Measurements from ENCODE around the gene SYNDIG1L. TPM values are rescaled to one million over a fixed set of nuclear protein-coding genes. Genes with fewer than 3 reads are reported as not detected.

The SYNDIG1L gene
- total RNA-seq, 1 donor from 2014 or later: 6.9 TPM

DNA sequence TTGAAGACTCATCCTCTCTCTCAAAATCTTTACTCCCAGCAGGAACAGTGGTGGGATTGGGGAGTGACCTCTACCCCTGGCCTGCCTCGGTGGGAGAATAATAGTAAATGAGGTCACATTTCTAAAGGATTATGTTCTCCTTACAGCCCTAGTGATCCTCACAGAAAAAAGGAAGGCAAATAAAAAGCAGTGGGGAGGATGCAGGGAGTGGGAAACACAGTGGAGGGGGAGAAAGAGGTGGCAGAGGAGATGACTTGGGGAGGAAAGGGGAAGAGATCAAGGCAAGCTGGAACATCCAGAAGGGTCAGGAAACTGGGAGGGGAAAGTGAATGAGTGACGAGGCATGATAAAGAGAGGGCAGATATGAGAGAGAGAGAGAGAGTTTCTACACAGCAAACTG, 8.3 kb upstream of the SYNDIG1L start:
- DNase-seq (ENCODE audit: low spot score in 2 of 2) (no peak), FAIRE-seq (no peak)

DNA sequence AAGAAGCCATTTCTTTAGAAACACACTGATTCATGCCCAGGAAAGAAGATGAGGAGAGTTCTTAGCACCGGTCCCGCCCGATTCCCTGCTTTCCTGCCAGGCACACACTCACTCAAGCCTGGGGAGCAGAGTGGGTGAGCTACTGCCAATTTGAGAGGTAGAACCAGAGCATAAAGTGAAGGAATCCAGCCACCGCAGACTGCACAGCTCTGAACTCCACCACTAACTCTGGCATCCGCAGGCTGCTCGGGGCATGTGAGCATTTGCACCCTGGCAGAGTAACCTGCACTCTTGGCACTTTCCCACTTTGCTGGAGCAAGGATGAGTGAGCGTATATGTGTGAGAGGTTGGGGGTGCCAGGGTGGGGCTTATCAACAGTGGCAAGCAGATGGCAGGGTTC, 4.0 kb upstream of the SYNDIG1L start:
- no peak for FAIRE-seq

DNA sequence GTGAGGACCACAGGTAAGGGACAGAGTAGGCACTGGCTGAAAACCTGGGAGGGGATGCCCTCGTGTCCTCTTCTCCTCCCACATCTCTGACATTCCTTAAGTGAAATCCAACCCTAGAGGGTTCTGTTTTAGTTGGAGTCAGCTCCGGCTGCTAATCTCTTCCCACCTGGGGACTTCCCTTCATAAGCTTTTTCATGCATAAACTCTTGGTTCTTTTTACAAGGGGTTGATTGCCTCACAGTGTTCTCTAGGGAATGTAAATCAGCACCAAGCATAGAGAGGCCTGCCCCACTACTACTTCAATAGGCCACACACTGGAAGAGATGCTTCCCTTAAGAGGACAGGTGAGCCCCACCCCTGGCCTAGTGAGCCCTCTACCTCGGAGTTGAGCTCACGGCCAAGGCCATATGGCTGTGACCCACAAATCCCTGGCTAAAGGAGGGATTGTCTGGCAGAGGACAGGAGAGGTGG, 3.2 kb upstream of the SYNDIG1L start:
- no peak for FAIRE-seq
- no peak for DNase-seq (ENCODE audit: low spot score in 2 of 2)

More for the DNA sequence above, 4.0 kb upstream of the SYNDIG1L start:
- no peak for DNase-seq (ENCODE audit: low spot score in 2 of 2)

DNA sequence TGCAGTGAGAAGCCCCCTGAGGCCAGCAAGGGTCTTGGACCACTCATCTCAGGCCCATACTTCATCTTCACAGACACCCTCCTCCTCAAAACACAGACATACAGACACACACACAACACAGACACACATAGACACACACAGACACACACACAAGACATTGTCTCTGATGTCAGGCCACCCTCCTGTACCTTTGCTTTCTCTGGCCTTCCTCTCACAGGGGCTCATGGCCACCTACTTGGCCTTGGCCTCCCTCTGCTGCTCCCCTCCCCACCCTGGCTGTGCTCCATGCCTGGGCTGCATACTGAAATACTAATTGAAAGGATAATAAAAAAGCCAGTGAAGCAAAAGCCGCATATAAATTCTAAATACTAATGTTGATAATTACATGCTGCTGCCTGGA, 1.6 kb upstream of the SYNDIG1L start:
- FAIRE-seq (no peak), DNase-seq (ENCODE audit: low spot score in 2 of 2) (no peak)

DNA sequence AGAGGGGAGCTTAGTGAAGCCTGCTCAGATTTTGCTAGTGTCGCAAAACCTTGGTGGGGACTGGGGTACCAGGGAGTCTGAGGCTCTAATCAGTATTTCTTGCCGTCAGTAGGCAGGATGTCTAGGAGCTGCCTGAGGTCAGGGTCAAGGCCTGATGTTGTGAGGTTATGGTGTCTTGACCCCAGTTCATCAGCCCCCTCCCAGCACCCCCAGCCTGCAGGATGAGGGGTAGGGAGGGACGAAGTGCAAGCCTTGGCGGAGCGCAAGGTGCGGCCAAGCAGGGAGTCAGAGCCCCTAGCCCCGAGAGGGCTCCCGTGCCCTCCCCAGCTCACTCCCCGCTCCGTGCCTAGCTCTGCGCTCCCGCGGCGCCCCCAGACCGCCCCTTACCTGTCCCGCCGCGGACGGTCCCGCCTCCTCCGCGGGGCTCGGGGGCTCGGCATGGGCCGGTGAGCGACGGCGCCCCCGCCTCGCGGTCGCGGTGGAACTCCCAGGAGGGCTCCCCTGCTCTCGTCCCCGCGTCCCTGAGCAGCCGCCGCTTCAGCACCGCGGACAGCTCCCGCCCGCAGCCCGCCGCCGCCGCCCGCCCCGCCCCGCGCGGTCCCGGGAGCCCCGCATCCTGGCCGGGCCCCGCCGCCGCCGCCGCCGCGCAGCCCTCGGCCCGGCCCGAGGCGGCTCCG, 347 bp downstream of the SYNDIG1L start:
- DNase-seq (ENCODE audit: low spot score in 2 of 2): peak; percentile 80 to 82
- FAIRE-seq: no peak

DNA sequence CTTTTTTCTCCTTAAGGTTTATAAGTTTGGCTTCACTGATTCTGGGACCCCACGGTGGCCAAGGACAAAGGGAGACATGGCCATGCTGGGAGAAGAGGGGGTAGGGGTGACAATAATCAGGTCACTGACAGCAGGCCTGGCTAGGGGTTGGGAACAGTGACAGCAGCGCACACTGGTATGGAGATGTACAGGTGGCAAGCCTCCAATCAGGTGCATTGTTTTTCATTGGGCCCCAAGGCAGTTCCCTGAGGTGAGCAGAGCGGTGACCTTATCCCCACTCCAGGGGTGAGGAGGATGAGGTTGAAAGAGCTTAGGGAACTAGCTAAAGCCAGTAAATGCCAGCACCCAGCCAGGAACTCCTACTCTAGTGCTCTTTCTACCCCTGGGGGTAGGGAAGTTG, 1.4 kb downstream of the SYNDIG1L start:
- DNase-seq (ENCODE audit: low spot score in 2 of 2) (no peak), FAIRE-seq (no peak)

DNA sequence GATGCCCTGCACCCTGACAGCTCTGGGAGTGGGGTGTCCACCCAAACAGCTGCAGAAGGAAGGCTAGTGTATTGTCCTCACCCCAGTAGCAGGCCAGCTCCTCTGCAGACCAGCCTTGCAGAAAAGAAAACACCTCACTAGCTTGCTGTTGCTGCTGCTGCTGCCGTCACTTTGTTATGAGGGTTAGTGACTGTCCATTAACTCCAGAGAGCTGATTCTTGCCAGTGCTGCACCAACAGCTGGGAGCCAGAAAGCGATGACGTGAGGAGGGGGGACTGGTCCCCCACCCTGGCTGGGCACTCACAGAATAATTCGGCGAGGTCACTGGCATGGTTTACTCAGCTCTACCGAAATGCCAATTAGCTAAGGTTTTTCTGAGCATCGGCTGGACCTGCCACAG, 2.8 kb downstream of the SYNDIG1L start:
- DNase-seq (ENCODE audit: low spot score in 2 of 2): no peak
- no peak for FAIRE-seq

DNA sequence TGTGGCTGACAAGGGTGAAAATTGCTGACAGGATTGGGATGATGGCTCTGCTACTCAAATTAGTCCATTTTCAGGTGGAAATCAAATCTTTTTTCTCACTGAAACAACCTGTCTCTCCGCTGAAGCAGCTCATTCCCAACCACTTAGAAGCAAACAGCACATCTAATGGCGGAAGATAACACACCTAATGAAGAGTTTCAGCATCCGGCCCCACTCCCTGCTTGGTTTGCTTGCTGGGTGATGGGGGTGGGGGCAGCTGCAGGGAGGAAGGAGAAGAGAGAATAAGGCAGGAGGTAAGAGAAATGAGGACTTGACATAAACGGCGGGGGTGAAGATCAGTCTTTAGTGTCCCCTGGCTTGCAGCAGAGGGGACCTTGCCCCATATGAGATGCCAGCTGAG, 4.0 kb downstream of the SYNDIG1L start:
- DNase-seq (ENCODE audit: low spot score in 2 of 2) (no peak), FAIRE-seq (no peak)

DNA sequence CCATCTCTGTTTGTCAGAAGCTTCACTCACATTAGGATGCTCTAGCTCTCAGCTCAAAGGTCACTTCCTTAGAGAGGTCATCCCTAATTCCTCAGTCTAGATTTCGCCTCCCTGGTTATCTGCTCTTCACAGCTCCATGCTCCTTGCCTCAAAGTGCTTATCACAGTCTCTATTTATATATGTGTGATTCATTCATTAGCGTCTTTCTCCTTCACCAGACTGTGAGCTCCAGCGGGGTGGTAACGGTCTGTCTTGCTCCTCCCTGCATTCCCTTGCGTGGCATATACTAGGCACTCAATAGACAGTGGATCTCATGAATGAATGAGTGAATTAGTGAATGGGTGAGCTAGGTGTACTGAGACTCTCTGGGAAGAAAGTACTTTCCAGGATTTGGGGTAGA, 6.9 kb downstream of the SYNDIG1L start:
- no peak for FAIRE-seq
- no peak for DNase-seq (ENCODE audit: low spot score in 2 of 2)

DNA sequence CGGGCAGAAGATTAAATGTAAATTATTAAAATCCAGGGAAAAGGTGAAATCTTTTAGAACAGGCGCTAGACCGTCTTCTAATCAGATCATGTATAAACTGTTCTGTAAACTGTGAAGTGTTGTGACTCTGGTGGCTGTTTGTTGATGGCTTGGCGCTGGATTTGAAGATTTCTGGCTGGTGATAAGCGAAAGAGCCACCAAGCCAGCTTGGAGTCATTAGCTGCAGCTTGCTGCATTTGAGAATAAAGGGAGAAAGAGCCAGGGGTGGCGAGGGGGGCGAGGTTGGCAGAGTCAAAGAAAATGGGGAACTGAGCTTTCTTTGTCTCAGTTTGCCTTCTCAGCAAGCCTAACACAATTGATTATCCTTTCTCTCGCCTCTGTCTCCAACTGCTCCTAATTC, 8.0 kb downstream of the SYNDIG1L start:
- FAIRE-seq: no peak
- no peak for DNase-seq (ENCODE audit: low spot score in 2 of 2)

DNA sequence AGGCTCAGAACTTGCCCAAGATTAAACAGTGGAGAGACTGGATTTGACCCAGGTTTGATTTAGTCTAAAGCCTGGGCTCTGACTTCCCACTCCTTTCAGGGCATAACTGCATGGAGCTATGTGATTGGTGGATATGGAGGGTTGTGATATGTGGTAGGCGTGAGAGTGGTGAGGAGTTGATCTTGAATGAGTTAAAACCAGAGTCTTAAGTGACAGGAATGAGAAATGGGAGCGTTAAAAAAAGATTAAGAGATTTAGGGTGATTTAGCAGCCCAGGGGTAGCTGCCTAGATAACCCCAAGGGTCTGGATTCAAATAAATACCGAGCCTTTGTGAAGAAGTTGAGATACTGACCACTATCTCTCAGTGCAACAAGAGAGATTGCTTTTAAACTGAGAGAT, 8.4 kb downstream of the SYNDIG1L start:
- FAIRE-seq: no peak
- no peak for DNase-seq (ENCODE audit: low spot score in 2 of 2)

DNA sequence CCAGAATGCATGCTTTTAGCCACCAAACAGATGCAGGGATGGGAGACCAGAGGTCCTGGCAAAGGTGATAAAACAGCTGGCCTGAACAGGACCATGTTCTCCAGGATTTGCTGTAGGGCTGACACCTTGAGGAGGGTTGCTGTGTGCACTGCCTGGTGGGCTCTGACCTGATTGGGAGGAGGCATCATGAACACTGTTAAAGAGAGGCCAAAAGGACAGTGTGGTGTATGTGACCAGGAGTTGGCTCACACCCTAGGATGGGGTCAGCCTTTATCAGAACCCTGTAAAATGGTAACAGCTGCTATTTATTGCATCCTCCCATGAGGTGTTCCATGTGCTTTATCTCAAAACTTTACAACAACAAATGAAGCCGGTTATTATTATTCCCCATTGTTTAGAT, 8.8 kb downstream of the SYNDIG1L start:
- DNase-seq (ENCODE audit: low spot score in 2 of 2) (no peak), FAIRE-seq (no peak)

DNA sequence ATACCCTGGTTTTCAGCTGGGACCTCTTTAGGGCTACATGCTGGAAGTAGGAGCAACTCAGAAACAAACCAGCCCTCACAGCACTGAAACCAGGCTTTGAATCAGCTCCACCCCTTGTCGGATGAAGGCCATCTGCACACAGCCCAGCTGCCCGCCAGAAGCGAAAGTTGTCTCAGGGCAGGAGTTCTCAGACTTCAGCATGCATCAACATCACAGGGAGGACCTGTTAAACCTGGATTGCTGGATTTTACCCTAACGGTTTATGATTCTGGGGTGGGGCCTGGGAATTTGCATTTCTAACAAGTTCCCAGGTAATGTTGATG, 10.9 kb downstream of the SYNDIG1L start:
- FAIRE-seq: no peak
- no peak for DNase-seq (ENCODE audit: low spot score in 2 of 2)

DNA sequence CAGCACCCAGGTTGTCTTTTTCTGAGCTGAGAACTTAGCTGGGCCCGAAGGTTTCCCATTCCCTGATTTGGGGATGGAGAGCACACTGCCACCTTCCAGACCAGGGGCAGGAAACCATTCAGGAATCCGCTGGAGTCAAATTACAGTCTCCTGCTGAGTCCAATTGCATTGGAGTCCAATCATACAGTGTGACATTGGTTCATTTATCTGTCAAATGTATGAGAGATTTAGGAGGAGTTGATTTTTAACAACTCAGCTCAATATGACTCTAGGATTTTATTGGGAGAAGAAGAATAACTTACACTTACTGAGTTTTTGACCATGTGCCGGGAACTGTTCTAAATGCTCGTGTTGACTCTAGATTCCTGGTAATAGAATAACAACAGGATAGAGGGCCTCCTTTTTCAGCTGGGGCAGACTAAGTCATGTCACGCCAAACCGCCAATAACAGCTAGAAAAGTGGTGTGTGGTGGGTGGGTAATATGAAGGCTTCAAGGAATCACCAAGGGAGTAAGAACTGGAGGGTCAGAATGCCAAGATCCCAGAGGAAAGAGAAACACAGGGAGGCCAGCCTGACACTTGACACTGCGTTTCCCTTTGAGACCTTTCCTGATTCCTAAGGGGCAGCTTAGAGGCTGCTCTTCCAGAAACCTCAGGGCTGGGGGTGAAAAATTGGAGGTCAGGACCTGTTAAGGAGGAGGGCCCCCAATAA, 11.5 kb downstream of the SYNDIG1L start:
- DNase-seq (ENCODE audit: low spot score in 2 of 2) (no peak), FAIRE-seq (no peak)

DNA sequence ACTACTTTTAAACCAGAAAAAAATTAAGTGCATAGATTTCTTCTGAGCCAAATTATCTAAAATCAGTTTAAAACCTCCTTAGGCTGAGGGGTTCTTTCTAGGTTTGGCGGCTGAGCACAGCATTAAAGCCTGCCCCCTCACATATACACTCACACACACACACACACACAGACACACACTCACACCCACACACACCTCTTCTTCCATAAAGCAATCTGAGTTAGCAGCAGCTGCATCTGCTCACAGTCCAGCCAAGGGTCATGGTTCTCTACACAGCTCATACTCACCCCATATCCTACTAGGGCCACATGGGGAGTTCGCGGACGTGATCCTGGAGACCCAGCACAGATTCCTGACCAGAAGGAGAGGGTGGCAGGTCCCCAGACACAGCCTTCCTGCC, 12.4 kb downstream of the SYNDIG1L start:
- FAIRE-seq (no peak), DNase-seq (ENCODE audit: low spot score in 2 of 2) (no peak)

DNA sequence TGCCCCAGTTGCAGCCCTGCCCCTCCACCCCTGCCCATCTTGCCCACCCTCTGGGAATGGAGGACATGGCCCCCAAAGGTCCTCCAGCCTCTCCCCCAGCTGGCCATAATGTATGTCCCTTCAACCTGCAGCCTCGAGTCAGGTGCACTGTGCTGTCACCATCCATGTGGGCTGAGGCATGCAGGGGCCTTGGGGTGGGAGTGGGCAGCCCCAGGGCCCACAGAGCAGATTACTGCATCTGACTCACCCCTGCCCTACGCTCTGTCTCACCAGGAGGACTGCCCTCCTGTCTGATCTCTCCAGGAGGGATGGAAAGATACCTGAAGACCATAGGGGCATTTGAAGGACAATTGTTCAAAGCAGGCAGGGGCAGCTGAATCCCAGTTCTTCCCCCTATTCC, 13.3 kb downstream of the SYNDIG1L start:
- FAIRE-seq: no peak
- DNase-seq (ENCODE audit: low spot score in 2 of 2): no peak

DNA sequence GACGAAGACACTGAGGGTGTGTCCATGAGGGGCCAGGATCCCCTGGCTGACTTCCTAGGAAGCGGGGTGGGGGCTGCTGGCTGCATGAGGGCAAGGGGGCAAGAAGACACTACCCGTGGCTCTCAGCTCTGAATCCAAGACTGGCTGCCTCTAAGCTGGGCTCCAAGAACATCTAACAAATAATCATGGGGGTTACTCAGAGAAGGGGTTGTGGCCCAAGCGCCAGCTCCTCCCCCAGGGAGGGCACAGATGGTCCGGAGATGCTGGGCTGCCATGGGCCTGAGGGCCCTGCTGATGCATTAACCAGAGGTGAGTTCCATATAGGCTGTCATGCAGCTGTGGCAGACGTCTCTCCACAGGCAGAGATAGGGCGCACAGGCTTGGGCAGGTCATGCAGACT, 14.3 kb downstream of the SYNDIG1L start:
- no peak for DNase-seq (ENCODE audit: low spot score in 2 of 2)

DNA sequence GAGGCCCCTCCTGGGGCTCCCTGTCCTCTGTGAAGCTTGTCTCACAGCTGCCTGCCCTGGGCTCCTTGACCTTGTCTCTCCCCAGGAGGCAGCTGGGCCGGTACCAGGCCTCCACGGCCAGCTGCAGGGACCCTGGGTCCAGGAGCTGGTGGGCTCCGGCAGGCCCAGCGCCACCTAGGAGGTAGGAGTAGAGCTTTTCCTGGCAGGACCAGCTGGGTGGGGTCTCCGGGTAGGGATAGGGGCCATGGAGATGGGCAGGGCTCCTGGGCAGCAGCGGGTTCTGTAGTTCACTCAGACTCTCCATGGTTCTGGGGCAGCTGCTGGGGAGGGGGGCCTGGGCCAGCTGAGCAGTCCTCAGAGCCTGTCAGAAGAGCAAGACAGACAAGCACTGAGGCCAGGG, 16.6 kb downstream of the SYNDIG1L start:
- no peak for DNase-seq (ENCODE audit: low spot score in 2 of 2)
- FAIRE-seq: no peak

More for the DNA sequence above, 14.3 kb downstream of the SYNDIG1L start:
- no peak for FAIRE-seq

DNA sequence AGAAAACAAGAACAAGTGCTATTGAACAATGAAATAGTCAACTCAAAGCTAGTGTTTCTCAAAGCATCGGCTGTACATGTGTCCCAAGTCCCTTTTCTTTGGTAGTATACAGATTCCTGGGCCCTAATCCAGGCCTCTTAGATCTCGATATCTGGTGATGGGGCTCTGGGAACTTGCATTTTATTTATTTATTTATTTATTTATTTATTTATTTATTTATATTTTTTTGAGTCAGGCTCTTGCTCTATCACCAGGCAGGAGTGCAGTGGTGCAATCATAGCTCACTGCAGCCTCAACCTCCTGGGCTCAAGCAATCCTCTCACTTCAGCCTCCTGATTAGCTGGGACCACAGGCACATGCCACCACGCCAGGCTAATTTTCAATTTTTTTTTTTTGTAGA, 17.1 kb downstream of the SYNDIG1L start:
- DNase-seq (ENCODE audit: low spot score in 2 of 2) (no peak), FAIRE-seq (no peak)

DNA sequence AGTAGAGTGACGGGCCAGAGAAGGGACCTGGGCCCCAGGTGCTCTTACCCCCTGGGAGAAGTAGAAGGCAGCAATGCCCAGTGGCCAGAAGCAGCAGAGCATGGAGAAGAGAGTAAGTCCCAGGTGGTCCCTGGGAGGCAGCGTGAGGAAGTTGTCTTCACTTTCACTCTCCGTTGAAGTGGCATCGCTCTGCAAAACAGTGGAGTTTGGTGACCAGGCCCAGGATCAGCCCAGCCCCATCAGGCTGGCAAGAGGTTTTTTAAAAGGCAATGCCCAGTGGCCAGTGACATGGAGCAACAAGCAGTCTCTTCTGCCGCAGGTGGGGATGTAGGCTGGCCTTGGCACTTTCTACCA, 18.2 kb downstream of the SYNDIG1L start:
- FAIRE-seq (no peak), DNase-seq (ENCODE audit: low spot score in 2 of 2) (no peak)

DNA sequence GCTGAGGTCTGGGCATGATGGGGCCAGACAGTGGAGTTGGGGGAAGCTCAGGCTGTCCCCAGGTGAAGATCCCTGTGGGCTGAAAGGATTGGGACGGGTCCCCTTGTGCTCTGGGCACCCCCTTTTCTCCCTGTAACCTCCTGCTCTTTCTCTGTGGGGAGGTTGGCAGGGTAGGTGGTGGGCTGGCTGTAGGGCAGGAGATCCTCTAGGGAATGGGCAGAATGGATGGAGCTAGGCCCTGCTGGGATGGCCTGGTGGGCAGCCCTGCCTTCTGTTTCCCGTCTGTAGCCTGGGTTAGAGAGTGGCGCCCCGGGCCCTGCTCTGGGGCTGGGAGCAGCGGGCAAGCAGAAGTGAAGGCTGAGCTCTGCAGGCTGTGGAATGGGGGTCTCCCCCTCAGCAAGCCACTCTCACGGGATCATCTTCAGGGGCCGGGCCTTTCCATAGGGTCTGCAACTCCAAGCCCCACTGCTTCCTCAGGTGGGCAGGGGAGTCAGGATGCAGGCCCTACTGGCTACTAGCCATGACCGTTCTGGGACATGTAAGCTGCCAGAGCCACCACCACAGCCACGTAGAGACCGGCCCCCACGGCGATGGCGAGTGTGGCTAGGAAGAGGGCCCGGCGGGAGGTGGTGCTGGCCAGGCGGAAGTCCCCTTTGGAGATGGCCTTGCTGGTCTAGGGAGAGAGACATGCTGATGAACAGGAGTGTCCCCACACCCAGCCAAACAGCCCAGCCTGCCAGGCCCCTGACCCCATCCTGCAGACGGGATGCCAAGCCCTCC, 18.8 kb downstream of the SYNDIG1L start:
- FAIRE-seq: no peak
- no peak for DNase-seq (ENCODE audit: low spot score in 2 of 2)

DNA sequence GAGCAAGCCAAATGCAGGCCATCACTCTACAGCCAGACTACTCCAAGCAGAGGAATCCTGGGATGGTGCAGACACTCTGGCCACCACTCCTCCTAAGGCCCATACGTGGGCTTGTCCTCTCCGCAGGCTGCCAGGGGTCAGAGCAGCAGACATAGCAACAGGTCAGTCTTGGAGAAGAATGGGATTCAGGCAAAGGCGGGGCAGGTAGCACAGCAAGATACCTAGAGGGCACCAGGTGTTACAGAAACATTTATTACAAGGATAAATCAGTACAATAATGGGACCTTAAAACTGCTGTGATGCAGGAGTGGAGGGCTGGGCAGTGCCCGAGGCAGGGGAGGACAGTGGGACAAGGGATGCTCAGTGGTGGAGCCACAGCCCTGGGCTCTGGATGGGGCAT, 20.3 kb downstream of the SYNDIG1L start:
- FAIRE-seq (no peak), DNase-seq (ENCODE audit: low spot score in 2 of 2) (no peak)
